ENCODE results near the gene TMEM164.

TMEM164 gene

DNA sequence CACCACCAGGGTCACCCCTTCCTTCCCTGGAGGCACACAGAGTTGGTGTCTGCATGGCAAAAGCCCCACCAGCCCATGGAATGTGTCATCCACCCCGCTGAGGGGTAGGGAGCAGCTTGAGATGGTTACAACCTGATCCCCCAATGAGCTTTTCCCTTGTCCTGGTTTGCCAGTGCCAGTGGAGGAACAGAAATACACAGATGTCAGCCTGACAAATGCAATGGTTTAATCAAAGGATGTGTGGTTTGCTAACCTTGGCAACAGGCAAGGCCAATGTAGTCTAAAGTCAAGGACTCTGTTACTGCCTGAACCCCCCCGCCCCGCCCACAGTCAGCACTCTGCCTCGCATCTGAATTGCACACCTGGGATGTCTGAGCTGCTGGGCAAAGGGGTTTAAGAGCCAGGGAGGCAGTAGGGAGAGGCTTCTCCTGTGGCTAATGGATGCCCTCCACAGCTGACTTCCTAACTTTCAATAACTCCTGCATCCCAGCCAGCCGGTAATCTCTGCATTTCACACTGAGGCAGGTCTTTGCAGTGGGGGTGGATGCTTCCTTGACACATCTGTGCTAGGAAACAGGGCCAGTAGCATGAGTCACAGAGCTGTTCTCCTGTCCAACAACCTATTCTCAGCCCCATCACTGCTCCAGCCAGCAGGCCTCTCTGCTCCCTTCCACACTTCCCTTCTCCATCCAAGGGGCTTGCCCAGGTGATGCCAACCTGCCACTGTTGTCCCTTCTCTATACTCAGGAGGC is 177.4 kb downstream of the TMEM164 start:
- Histone ChIP-seq H3K9ac (ENCODE audit: low read length) (no peak overlapping the region), H3K27ac (ENCODE audit: low read depth, low read length) (no peak overlapping the region), H3K79me1 (ENCODE audit: low read length) (no peaks in the 10 kb centered on the region), H3K56ac (ENCODE audit: low read length) (no peak overlapping the region), H3K36me3 (ENCODE audit: control insufficient read depth, insufficient read depth, low read length) (no peaks in the 10 kb centered on the region), H3K4me1 (ENCODE audit: control insufficient read depth, low read depth, low read length) (no peaks in the 10 kb centered on the region), H4K5ac (ENCODE audit: low read length) (no peak overlapping the region), H2BK120ac (ENCODE audit: low read depth, low read length) (no peak overlapping the region), H4K8ac (ENCODE audit: low read depth, low read length) (no peak overlapping the region), H2BK15ac (replicated peaks; ENCODE audit: low read depth) (no peak overlapping the region), H3K4ac (ENCODE audit: low read depth, low read length) (no peak overlapping the region), H2BK5ac (ENCODE audit: low read length) (no peak overlapping the region), H3K18ac (ENCODE audit: low read length) (no peak overlapping the region), H3K23ac (ENCODE audit: low read length) (no peak overlapping the region), H2AK5ac (ENCODE audit: low read length) (no peak overlapping the region), H3K79me2 (ENCODE audit: control insufficient read depth, insufficient read depth, low read length) (no peaks in the 10 kb centered on the region), H3K4me3 (ENCODE audit: low read length) (no peak overlapping the region), H3K27me3 (ENCODE audit: insufficient read depth, low read length, poor library complexity) (no peaks in the 10 kb centered on the region), H3K4me2 (ENCODE audit: low read length) (no peak overlapping the region)
- DNase-seq: peak; percentile 27
- no CpG with 5 or more reads among the region's 5 CpGs for WGBS (ENCODE audit: extremely low coverage, insufficient coverage, low lambda C conversion rate)

- H3K27ac ChIP-seq (ENCODE audit: low read depth, low read length): no peak overlapping the region
- no peaks in the 10 kb centered on the region for H3K79me2 ChIP-seq (ENCODE audit: control insufficient read depth, insufficient read depth, low read length)
Measured at GRCh38 chrX:110180928-110181310, 178.0 kb downstream of the TMEM164 start.

DNA sequence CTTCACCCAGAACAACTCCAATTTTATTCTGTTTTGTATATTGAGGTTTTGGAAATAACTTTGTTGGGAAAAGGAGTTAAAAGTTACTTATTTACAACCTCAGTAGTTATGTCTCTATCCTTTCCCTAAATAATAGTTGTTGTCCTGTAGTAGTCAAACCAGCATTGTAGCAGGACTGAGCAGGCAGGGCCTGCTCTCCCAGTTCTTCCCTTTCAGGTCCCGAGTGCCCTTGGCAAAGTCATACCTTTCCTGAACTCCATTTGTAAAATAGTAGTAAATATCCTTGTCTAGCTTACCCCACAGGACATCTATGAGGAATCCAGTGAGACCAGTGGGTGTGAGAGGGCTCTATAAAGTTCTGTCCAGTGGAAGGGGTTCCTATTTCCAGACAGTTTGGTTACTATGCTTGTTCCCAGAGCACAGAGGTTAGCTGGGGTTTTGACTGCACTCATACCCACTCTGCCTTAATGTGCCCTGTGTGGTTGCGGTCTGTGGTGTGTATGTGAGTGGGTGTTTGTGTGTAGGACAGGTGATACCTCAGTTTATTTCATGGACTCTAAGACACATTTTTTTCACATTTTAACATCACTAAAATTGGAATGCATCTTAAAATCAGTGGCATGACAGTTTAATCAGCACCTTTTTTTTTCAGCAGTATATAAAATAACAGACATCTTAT is 178.7 kb downstream of the TMEM164 start:
- no peaks in the 10 kb centered on the region for H3K79me2 ChIP-seq (ENCODE audit: control insufficient read depth, insufficient read depth, low read length)
- H4K5ac ChIP-seq (ENCODE audit: low read length): no peak overlapping the region
- no peak overlapping the region for H3K4me3 ChIP-seq (ENCODE audit: low read length)
- H3K27me3 ChIP-seq (ENCODE audit: insufficient read depth, low read length, poor library complexity): no peaks in the 10 kb centered on the region
- H3K56ac ChIP-seq (ENCODE audit: low read length): no peak overlapping the region
- H3K4me2 ChIP-seq (ENCODE audit: low read length): no peak overlapping the region
- no peak overlapping the region for H3K9ac ChIP-seq (ENCODE audit: low read length)
- DNase-seq: no peak
- no peak overlapping the region for H2AK5ac ChIP-seq (ENCODE audit: low read length)
- H2BK15ac ChIP-seq (replicated peaks; ENCODE audit: low read depth): no peak overlapping the region
- no peaks in the 10 kb centered on the region for H3K4me1 ChIP-seq (ENCODE audit: control insufficient read depth, low read depth, low read length)
- no peak overlapping the region for H3K18ac ChIP-seq (ENCODE audit: low read length)
- H3K27ac ChIP-seq (ENCODE audit: low read depth, low read length): no peak overlapping the region
- H2BK120ac ChIP-seq (ENCODE audit: low read depth, low read length): no peak overlapping the region
- no CpG with 5 or more reads among the region's 2 CpGs for WGBS (ENCODE audit: extremely low coverage, insufficient coverage, low lambda C conversion rate)
- no peak overlapping the region for H4K8ac ChIP-seq (ENCODE audit: low read depth, low read length)
- H2BK5ac ChIP-seq (ENCODE audit: low read length): no peak overlapping the region
- H3K4ac ChIP-seq (ENCODE audit: low read depth, low read length): no peak overlapping the region
- H3K23ac ChIP-seq (ENCODE audit: low read length): no peak overlapping the region
- no peaks in the 10 kb centered on the region for H3K36me3 ChIP-seq (ENCODE audit: control insufficient read depth, insufficient read depth, low read length)
- H3K79me1 ChIP-seq (ENCODE audit: low read length): no peaks in the 10 kb centered on the region

More at GRCh38 chrX:110180928-110181310, 178.0 kb downstream of the TMEM164 start:
- no peak overlapping the region for H3K9ac ChIP-seq (ENCODE audit: low read length)
- no peaks in the 10 kb centered on the region for H3K4me1 ChIP-seq (ENCODE audit: control insufficient read depth, low read depth, low read length)
- no peak overlapping the region for H2BK120ac ChIP-seq (ENCODE audit: low read depth, low read length)
- H3K4ac ChIP-seq (ENCODE audit: low read depth, low read length): no peak overlapping the region
- no peak overlapping the region for H2BK5ac ChIP-seq (ENCODE audit: low read length)
- no peak overlapping the region for H3K18ac ChIP-seq (ENCODE audit: low read length)
- no peak overlapping the region for H4K8ac ChIP-seq (ENCODE audit: low read depth, low read length)
- no peak overlapping the region for H3K4me2 ChIP-seq (ENCODE audit: low read length)
- no peak overlapping the region for H2BK15ac ChIP-seq (replicated peaks; ENCODE audit: low read depth)
- no CpG with 5 or more reads among the region's 6 CpGs for WGBS (ENCODE audit: extremely low coverage, insufficient coverage, low lambda C conversion rate)
- H3K56ac ChIP-seq (ENCODE audit: low read length): no peak overlapping the region
- H2AK5ac ChIP-seq (ENCODE audit: low read length): no peak overlapping the region
- no peaks in the 10 kb centered on the region for H3K27me3 ChIP-seq (ENCODE audit: insufficient read depth, low read length, poor library complexity)
- no peak overlapping the region for H4K5ac ChIP-seq (ENCODE audit: low read length)
- no peaks in the 10 kb centered on the region for H3K36me3 ChIP-seq (ENCODE audit: control insufficient read depth, insufficient read depth, low read length)
- no peak overlapping the region for H3K4me3 ChIP-seq (ENCODE audit: low read length)
- no peak for DNase-seq
- H3K79me1 ChIP-seq (ENCODE audit: low read length): no peaks in the 10 kb centered on the region
- no peak overlapping the region for H3K23ac ChIP-seq (ENCODE audit: low read length)

DNA sequence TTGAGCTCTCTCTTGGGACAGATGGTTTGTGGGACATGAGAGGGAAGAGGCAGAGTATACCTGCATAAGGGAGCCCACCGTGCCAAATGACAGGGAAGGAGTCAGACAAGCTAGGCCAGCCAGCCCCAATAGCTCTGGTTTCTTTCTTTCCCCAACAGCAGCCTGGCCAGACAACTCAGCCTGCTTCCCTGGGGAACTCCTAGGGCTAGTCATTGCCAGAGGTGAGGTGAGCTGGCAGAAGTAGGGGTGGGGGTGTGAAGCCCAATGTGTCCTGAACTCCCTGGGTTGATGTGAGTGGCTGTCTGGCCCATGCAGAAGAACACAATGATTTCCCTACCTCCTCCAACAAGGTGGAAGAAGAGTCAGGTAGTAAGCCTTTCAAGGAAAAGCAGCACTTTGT is 179.4 kb downstream of the TMEM164 start:
- no peak overlapping the region for H4K8ac ChIP-seq (ENCODE audit: low read depth, low read length)
- DNase-seq: no peak
- WGBS (ENCODE audit: extremely low coverage, insufficient coverage, low lambda C conversion rate): no CpG with 5 or more reads among the region's 1 CpG
- H3K56ac ChIP-seq (ENCODE audit: low read length): no peak overlapping the region
- H4K5ac ChIP-seq (ENCODE audit: low read length): no peak overlapping the region
- no peak overlapping the region for H2BK5ac ChIP-seq (ENCODE audit: low read length)
- no peak overlapping the region for H2BK120ac ChIP-seq (ENCODE audit: low read depth, low read length)
- no peak overlapping the region for H2AK5ac ChIP-seq (ENCODE audit: low read length)
- no peaks in the 10 kb centered on the region for H3K79me1 ChIP-seq (ENCODE audit: low read length)
- no peak overlapping the region for H3K27ac ChIP-seq (ENCODE audit: low read depth, low read length)
- no peak overlapping the region for H3K23ac ChIP-seq (ENCODE audit: low read length)
- H3K36me3 ChIP-seq (ENCODE audit: control insufficient read depth, insufficient read depth, low read length): no peaks in the 10 kb centered on the region
- H3K79me2 ChIP-seq (ENCODE audit: control insufficient read depth, insufficient read depth, low read length): no peaks in the 10 kb centered on the region
- H3K4me3 ChIP-seq (ENCODE audit: low read length): no peak overlapping the region
- H3K9ac ChIP-seq (ENCODE audit: low read length): no peak overlapping the region
- H2BK15ac ChIP-seq (replicated peaks; ENCODE audit: low read depth): no peak overlapping the region
- no peak overlapping the region for H3K18ac ChIP-seq (ENCODE audit: low read length)
- no peak overlapping the region for H3K4ac ChIP-seq (ENCODE audit: low read depth, low read length)
- no peaks in the 10 kb centered on the region for H3K27me3 ChIP-seq (ENCODE audit: insufficient read depth, low read length, poor library complexity)
- no peaks in the 10 kb centered on the region for H3K4me1 ChIP-seq (ENCODE audit: control insufficient read depth, low read depth, low read length)
- no peak overlapping the region for H3K4me2 ChIP-seq (ENCODE audit: low read length)

DNA sequence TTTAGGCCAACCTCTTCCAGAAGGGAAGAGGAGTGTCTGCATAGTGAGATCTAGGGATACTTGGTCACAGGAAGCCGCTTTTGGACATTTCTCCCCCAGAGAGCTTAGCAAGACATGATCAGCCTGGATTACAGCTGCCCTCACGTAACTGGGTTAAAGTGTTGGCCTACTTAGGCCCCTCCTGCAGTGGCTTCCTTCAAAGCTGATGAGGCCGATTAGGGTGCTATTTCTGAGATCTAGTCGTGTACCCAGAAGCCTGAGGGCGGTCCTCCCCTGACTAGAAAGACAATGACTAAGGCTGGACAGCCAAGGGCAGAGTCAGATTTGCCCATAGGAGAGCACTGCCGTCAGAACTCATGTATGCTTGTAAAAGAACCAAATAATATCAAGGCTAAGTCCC is 180.0 kb downstream of the TMEM164 start:
- Histone ChIP-seq H3K79me1 (ENCODE audit: low read length) (no peaks in the 10 kb centered on the region), H4K5ac (ENCODE audit: low read length) (no peak overlapping the region), H3K27ac (ENCODE audit: low read depth, low read length) (no peak overlapping the region), H3K23ac (ENCODE audit: low read length) (no peak overlapping the region), H3K4me3 (ENCODE audit: low read length) (no peak overlapping the region), H3K18ac (ENCODE audit: low read length) (no peak overlapping the region), H3K36me3 (ENCODE audit: control insufficient read depth, insufficient read depth, low read length) (no peaks in the 10 kb centered on the region), H3K4me1 (ENCODE audit: control insufficient read depth, low read depth, low read length) (no peaks in the 10 kb centered on the region), H4K8ac (ENCODE audit: low read depth, low read length) (no peak overlapping the region), H2BK120ac (ENCODE audit: low read depth, low read length) (no peak overlapping the region), H3K27me3 (ENCODE audit: insufficient read depth, low read length, poor library complexity) (no peaks in the 10 kb centered on the region), H3K4me2 (ENCODE audit: low read length) (no peak overlapping the region), H3K79me2 (ENCODE audit: control insufficient read depth, insufficient read depth, low read length) (no peaks in the 10 kb centered on the region), H3K9ac (ENCODE audit: low read length) (no peak overlapping the region), H3K4ac (ENCODE audit: low read depth, low read length) (no peak overlapping the region), H2BK5ac (ENCODE audit: low read length) (no peak overlapping the region), H3K56ac (ENCODE audit: low read length) (no peak overlapping the region), H2AK5ac (ENCODE audit: low read length) (no peak overlapping the region), H2BK15ac (replicated peaks; ENCODE audit: low read depth) (no peak overlapping the region)
- no peak for DNase-seq
- WGBS (ENCODE audit: extremely low coverage, insufficient coverage, low lambda C conversion rate): no CpG with 5 or more reads among the region's 6 CpGs
